HG03354 (cell line): Measurements from ENCODE around the gene RABGAP1L.
"Not testable (repeated sequence)": the region's sequence is repeated elsewhere in the genome, so short reads cannot be mapped to it uniquely, and the experiment has no call there.

Experiments used
- ATAC-seq: cut with Tn5 transposase; IDR thresholded peaks from one replicate; pipeline ENCODE4 v1.9.1; 2021; ENCODE audit warnings: mild to moderate bottlenecking; ENCODE audit not compliant: unreplicated experiment, poor library complexity, severe bottlenecking

The RABGAP1L gene

GRCh38 chr1:174225499-174226204 is 66.3 kb downstream of the RABGAP1L start:
- peak; percentile 62 for ATAC-seq

- no peak for ATAC-seq
These were observed 71.1 kb downstream of the RABGAP1L start for GRCh38 chr1:174230399-174230798.

GRCh38 chr1:174232761-174233160 is 73.4 kb downstream of the RABGAP1L start:
- no peak for ATAC-seq

- not testable (repeated sequence) for ATAC-seq
These were observed 79.7 kb downstream of the RABGAP1L start for GRCh38 chr1:174238845-174239501.

- no peak for ATAC-seq
These were observed 80.2 kb downstream of the RABGAP1L start for GRCh38 chr1:174239541-174239940.

GRCh38 chr1:174242856-174243255 is 83.5 kb downstream of the RABGAP1L start:
- ATAC-seq: no peak

- no peak for ATAC-seq
These were observed 84.2 kb downstream of the RABGAP1L start for GRCh38 chr1:174243451-174244000.

- ATAC-seq: no peak
These were observed 84.7 kb downstream of the RABGAP1L start for GRCh38 chr1:174244017-174244416.

- no peak for ATAC-seq
These were observed 88.2 kb downstream of the RABGAP1L start for GRCh38 chr1:174247472-174247871.

GRCh38 chr1:174248041-174248440 is 88.7 kb downstream of the RABGAP1L start:
- no peak for ATAC-seq

GRCh38 chr1:174256386-174256785 is 97.1 kb downstream of the RABGAP1L start:
- not testable (repeated sequence) for ATAC-seq

GRCh38 chr1:174258148-174258550 is 98.8 kb downstream of the RABGAP1L start:
- ATAC-seq: no peak

- ATAC-seq: no peak
These were observed 103.3 kb downstream of the RABGAP1L start for GRCh38 chr1:174262349-174263241.

GRCh38 chr1:174265282-174265681 is 106.0 kb downstream of the RABGAP1L start:
- no peak for ATAC-seq

GRCh38 chr1:174266476-174266875 is 107.2 kb downstream of the RABGAP1L start:
- ATAC-seq: no peak

- no peak for ATAC-seq
These were observed 107.8 kb downstream of the RABGAP1L start for GRCh38 chr1:174266991-174267612.

GRCh38 chr1:174269989-174270651 is 110.8 kb downstream of the RABGAP1L start:
- ATAC-seq: no peak

GRCh38 chr1:174273190-174273589 is 113.9 kb downstream of the RABGAP1L start:
- ATAC-seq: no peak

GRCh38 chr1:174273776-174274175 is 114.5 kb downstream of the RABGAP1L start:
- ATAC-seq: no peak
